ENCODE results near the gene RASA3. TPM values are rescaled to one million over a fixed set of nuclear protein-coding genes. Genes with fewer than 3 reads are reported as not detected.
"Not testable (repeated sequence)": the region's sequence is repeated elsewhere in the genome, so short reads cannot be mapped to it uniquely, and the experiment has no call there.

The RASA3 gene
- total and polyA plus RNA-seq, 2 of the 4 experiments (the other 2 are of a cell fraction): 21.0 to 31.4 TPM

- DNase-seq; H3K9me1 ChIP-seq (ENCODE audit: insufficient read depth, low read length); dilution Hi-C loops (cut with HindIII; ENCODE audit: low sequenced_read_pairs, unreplicated experiment); H2AK5ac ChIP-seq (ENCODE audit: low read depth, low read length); H2BK5ac ChIP-seq (ENCODE audit: low read depth, low read length, poor library complexity, severe bottlenecking); H2BK120ac ChIP-seq (ENCODE audit: low read depth, low read length); H4K8ac ChIP-seq (ENCODE audit: low read depth in 2 of 2, low read length in 2 of 2); H3K4me2 ChIP-seq (ENCODE audit: low read depth, low read length); H3K4me3 ChIP-seq (ENCODE audit: insufficient read depth, low read depth, low read length); in situ Hi-C loops (cut with MboI; ENCODE audit: low sequenced_read_pairs); ATAC-seq (ENCODE audit: low read depth); H3K18ac ChIP-seq (ENCODE audit: low read depth, low read length); H2AK9ac ChIP-seq (replicated peaks; ENCODE audit: low read depth, low read length, poor library complexity); H3K4ac ChIP-seq (ENCODE audit: low read depth, low read length); BruUV-seq (replicated peaks); H3K9ac ChIP-seq (ENCODE audit: low read depth, low read length); H3K56ac ChIP-seq (ENCODE audit: extremely low read depth, insufficient read depth, low read length); H2BK20ac ChIP-seq (ENCODE audit: low read depth, low read length); H3K4me1 ChIP-seq (ENCODE audit: control insufficient read depth, insufficient read depth, low read length); H3K27me3 ChIP-seq (ENCODE audit: control insufficient read depth, insufficient read depth, low read length); CTCF ChIA-PET; H3K9me3 ChIP-seq (ENCODE audit: control insufficient read depth, insufficient read depth, low read length); H3K14ac ChIP-seq (replicated peaks; ENCODE audit: low read depth, low read length); H3K23ac ChIP-seq (ENCODE audit: low read depth, low read length); H4K91ac ChIP-seq (ENCODE audit: insufficient read depth, low read depth, low read length); H4K5ac ChIP-seq (ENCODE audit: low read depth, low read length); H2AFZ ChIP-seq (replicated peaks; ENCODE audit: low read length, poor library complexity); POLR2A ChIA-PET (ENCODE audit: unreplicated experiment); H2BK15ac ChIP-seq (ENCODE audit: low read depth, low read length); H3K27ac ChIP-seq (ENCODE audit: insufficient read depth, low read length): not testable (repeated sequence)
- Histone ChIP-seq H4K20me1 (ENCODE audit: insufficient read depth, low read length) (peaks cover 14% of the 10 kb centered on the region), H3K79me1 (ENCODE audit: low read depth in 1 of 2, low read length in 2 of 2) (peaks cover 25 to 66% of the 10 kb centered on the region in 2 experiments), H3K36me3 (ENCODE audit: control insufficient read depth, insufficient read depth, low read length) (peaks cover 84% of the 10 kb centered on the region)
- intact Hi-C loops (cut with micrococcal nuclease): loop anchor here (10.0 kb wide), 1 partner anchor 205 kb away; no protein-coding TSS in a partner anchor
- WGBS, 2 experiments (ENCODE audit: extremely low coverage in 2 of 2, insufficient read length in 1 of 2): 97% methylated on average over 8 of the region's 14 CpGs; no CpG with 5 or more reads in 1 of the 2 experiments
Observed at GRCh38 chr13:114020134-114020533, 112.3 kb downstream of the RASA3 start.

Data from IMR-90 (cell line).